HG03575 (cell line): ENCODE measurements around the gene COL4A5.
"Not testable (repeated sequence)": the region's sequence is repeated elsewhere in the genome, so short reads cannot be mapped to it uniquely, and the experiment has no call there.

Experiments
- ATAC-seq: cut with Tn5 transposase; IDR thresholded peaks from one replicate; pipeline ENCODE4 v1.9.1; 2021; ENCODE audit not compliant: unreplicated experiment, insufficient number of reproducible peaks, low FRiP score; ENCODE audit errors: extremely low read depth

COL4A5 gene

GRCh38 chrX:108439426-108439942, at the start of gene COL4A5:
Gene COL4A5, plus strand, starts transcription at chrX:108439838. Its CDS starts 288 bp downstream, at chrX:108440126.
- ATAC-seq = no peak

GRCh38 chrX:108390976-108391717, 48.5 kb upstream of the COL4A5 start:
- ATAC-seq = not testable (repeated sequence)

GRCh38 chrX:108396188-108396891, 43.3 kb upstream of the COL4A5 start:
- ATAC-seq = no peak

GRCh38 chrX:108396986-108397385, 42.7 kb upstream of the COL4A5 start:
- no peak for ATAC-seq

GRCh38 chrX:108397627-108398391, 41.8 kb upstream of the COL4A5 start:
- no peak for ATAC-seq

- ATAC-seq = no peak
Measured at GRCh38 chrX:108399418-108400165, 40.0 kb upstream of the COL4A5 start.

GRCh38 chrX:108412783-108413182, 26.9 kb upstream of the COL4A5 start:
- no peak for ATAC-seq

- ATAC-seq = no peak
Measured at GRCh38 chrX:108415146-108415545, 24.5 kb upstream of the COL4A5 start.

- ATAC-seq = no peak
Measured at GRCh38 chrX:108415891-108416290, 23.7 kb upstream of the COL4A5 start.

GRCh38 chrX:108417257-108417656, 22.4 kb upstream of the COL4A5 start:
- no peak for ATAC-seq

- no peak for ATAC-seq
Measured at GRCh38 chrX:108419401-108419800, 20.2 kb upstream of the COL4A5 start.

- no peak for ATAC-seq
Measured at GRCh38 chrX:108420481-108420880, 19.2 kb upstream of the COL4A5 start.

GRCh38 chrX:108426262-108426661, 13.4 kb upstream of the COL4A5 start:
- ATAC-seq = no peak

- no peak for ATAC-seq
Measured at GRCh38 chrX:108435261-108435660, 4.4 kb upstream of the COL4A5 start.

GRCh38 chrX:108437349-108438109, 2.1 kb upstream of the COL4A5 start:
- ATAC-seq = no peak

GRCh38 chrX:108438110-108438623, 1.5 kb upstream of the COL4A5 start, which contains the start of gene COL4A6:
Gene COL4A6, minus strand, starts transcription at chrX:108438422. Its CDS starts 226 bp downstream, at chrX:108438196.
- no peak for ATAC-seq

GRCh38 chrX:108439961-108440696, 491 bp downstream of the COL4A5 start:
- no peak for ATAC-seq
